H1 (cell line): ENCODE measurements around the gene SPATA33. TPM values are rescaled to one million over a fixed set of nuclear protein-coding genes. Genes with fewer than 3 reads are reported as not detected.

Source experiments
- CBX8 ChIP-seq: fragments of 300-800, 300-1000 bp; sonication (generic); IDR thresholded peaks from 2 replicates; pipeline ENCODE4 v1.7.1; 2016; ENCODE audit warnings: low read depth, low read length, borderline replicate concordance
- CHD2 ChIP-seq: IDR thresholded peaks from 2 replicates; pipeline ENCODE4 v1.6.1; 2012; ENCODE audit warnings: low read length, improper control_type of control experiment
- HDAC2 ChIP-seq, 2 experiments: fragments of 300-600 bp in 1 of 2; sonication (generic) in 1 of 2; IDR thresholded peaks; 2 replicates each; pipeline ENCODE4 v1.6.1; 2011 to 2012; ENCODE audit warnings: low read depth in 2 of 2, low read length in 2 of 2, mild to moderate bottlenecking in 2 of 2, moderate library complexity in 2 of 2, borderline replicate concordance in 1 of 2, inconsistent platforms in 1 of 2
- PHF8 ChIP-seq: fragments of 200-600 bp; sonication (generic); conservative IDR thresholded peaks from 2 replicates; pipeline ENCODE4 v1.7.1; 2012; ENCODE audit warnings: low read depth, mild to moderate bottlenecking, inconsistent platforms, low read length, moderate library complexity
- RBBP5 ChIP-seq: IDR thresholded peaks from 2 replicates; pipeline ENCODE4 v1.7.1; 2012; ENCODE audit warnings: low read depth, mild to moderate bottlenecking, inconsistent platforms, low read length, moderate library complexity, borderline replicate concordance
- SIRT6 ChIP-seq: IDR thresholded peaks from one replicate; pipeline ENCODE4 v1.7.1; 2012; ENCODE audit warnings: low read length, inconsistent platforms
- SP4 ChIP-seq: IDR thresholded peaks from 2 replicates; pipeline ENCODE4 v1.6.1; 2012; ENCODE audit warnings: low read length, inconsistent platforms
- SRF ChIP-seq: IDR thresholded peaks from 2 replicates; pipeline ENCODE4 v1.6.1; 2011; ENCODE audit warnings: mild to moderate bottlenecking, low read depth, low read length, moderate library complexity
- polyA plus RNA-seq, 7 experiments: library from polyadenylated mRNA; depleted of rRNA in 3 of 7; stranded (reverse) in 5 of 7; unstranded in 2 of 7; fragments of >200 nt in 5 of 7; fragments of 200-250 nt in 2 of 7; gene quantifications; 1 replicate in 5 of 7; 2 replicates in 1 of 7; 4 replicates in 1 of 7; pipeline versions ENCODE4 v1.2.1 to v1.2.3, GENCODE V29; 2011 to 2013; ENCODE audit warnings: missing spikeins in 2 of 7, mixed read lengths in 2 of 7
- total RNA-seq: library from RNA; stranded (reverse); fragmentation: NEBNext Ultra II Directional; extraction: Animal tissue kit (Norgen Biotek cat#: 25700); gene quantifications from 2 replicates; pipeline ENCODE4 v1.2.1, GENCODE V29; 2021

The SPATA33 gene
- total and polyA plus RNA-seq, 2 of the 8 experiments (the other 6 are each of a cell fraction or from before 2014, with no cell fraction given) = 5.4 to 16.9 TPM

DNA sequence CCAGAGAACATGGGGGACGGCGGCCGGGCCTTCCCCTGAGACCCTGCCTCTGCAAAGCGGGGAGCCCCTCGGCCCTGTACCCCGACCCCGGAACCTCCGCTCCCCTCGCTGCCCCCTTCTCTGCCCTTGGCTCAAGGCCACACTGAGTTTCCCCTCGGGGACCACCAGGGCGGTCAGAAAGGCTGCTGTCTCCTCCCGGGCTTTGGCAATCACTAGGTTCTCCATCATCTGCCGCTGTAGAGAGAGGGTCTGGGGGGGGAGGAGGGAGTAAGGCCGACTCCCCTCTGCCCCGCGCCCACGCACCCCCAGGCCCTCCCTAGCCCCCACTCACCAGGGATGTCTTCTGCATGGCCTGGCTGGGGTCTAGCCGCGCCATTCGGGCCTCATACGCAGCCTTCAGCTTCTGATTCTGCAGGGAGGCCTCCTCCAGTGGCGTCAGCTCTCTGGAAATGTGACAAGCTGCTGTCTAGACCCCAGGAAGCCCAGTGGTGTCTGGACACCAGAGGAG lies 54.7 kb downstream of the SPATA33 start (continued):
- no peak for TF ChIP-seq SIRT6
- TF ChIP-seq SRF = no peak
- TF ChIP-seq SP4 = no peak
- TF ChIP-seq HDAC2 (IDR thresholded peaks at IDR 0.05; ENCODE audit: borderline replicate concordance in 1 of 2, low read depth in 2 of 2, low read length in 2 of 2) = no peak
- TF ChIP-seq PHF8 = no peak
- no peak for TF ChIP-seq CHD2
- TF ChIP-seq RBBP5 = no peak
- TF ChIP-seq CBX8 = no peak
